HG03175 (cell line): Measurements from ENCODE around the gene TMEM41B.
A peak's percentile ranks its signal among the peaks of the same experiment; 100 is the strongest.
"Not testable (repeated sequence)": the region's sequence is repeated elsewhere in the genome, so short reads cannot be mapped to it uniquely, and the experiment has no call there.

Experiments used
- ATAC-seq: cut with Tn5 transposase; IDR thresholded peaks from one replicate; pipeline ENCODE4 v1.9.1; 2021; ENCODE audit warnings: mild to moderate bottlenecking, moderate library complexity; ENCODE audit not compliant: unreplicated experiment

The TMEM41B gene

DNA sequence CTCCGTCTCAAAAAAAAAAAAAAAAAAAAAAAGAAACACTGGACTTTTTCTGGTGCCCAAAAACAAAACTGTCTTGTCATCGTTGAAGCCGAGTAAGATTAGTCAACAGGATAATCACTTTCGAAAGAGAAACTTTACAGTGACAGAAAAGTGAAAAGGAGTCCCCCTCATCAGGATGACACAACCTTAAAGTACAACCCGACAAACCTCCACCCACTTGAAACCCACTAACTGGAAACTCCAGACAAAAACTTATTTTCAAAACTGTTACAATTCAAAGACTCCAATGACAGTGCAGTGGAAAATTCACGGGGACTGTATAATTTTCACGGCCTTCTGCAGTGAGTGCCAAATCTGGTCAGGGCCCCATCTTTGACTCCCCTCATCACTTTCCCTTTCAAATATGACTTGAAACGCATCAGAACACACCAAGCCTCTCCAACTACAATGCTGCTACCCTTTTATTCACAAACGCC lies 50.5 kb downstream of the TMEM41B start:
- peak; percentile 75 for ATAC-seq

DNA sequence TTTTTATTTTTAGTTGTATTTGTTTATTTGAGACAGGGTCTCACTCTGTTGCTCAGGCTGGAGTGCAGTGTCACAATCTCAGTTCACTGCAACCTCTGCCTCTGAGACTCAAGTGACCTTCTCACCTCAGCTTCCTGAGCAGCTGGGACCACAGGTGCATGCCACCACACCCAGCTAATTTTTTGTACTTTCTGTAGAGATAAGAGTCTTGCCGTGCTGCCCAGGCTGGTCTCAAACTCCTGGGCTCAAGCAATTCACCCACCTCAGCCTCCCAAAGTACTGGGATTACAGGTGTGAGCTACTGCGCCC lies 53.6 kb downstream of the TMEM41B start:
- ATAC-seq, result not testable (repeated sequence)

DNA sequence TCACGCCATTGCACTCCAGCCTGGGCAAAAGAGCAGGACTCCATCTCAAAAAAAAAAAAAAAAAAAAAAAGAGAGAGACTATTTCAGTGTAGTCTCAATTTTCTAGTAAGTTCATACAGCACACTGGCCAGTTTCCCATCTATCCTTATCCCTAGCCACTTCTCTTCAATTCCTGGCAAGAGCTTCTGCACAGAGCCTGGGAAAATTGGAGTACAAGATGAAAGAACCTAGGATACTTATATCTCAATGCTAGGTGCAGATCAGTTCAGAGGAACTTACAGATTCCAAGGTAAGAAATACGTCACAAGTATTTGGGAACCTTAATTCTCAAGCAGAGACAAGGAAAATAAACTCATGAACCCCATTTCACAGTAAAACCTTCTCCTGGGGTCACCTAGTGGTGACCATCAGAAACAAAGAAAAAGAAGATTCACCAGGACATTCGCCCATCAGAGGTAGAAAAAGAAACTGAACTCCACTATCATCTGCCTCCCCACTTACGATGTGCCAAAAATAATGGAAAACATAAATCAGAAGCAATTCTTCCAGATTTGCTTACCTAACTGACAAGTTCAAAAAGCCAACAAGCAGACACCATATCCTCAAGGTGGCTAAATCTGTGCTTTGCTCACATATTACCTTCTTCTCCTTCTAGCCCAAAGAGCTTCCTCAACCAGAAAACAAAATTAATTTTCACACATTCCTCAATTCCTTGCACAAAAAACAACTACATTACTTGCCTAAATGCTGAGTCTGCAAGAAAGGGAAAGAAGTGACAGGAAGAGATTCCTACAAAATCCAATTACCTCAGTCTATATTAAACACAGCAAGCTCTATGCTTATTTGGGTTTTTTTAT lies 54.2 kb downstream of the TMEM41B start:
- no peak for ATAC-seq

DNA sequence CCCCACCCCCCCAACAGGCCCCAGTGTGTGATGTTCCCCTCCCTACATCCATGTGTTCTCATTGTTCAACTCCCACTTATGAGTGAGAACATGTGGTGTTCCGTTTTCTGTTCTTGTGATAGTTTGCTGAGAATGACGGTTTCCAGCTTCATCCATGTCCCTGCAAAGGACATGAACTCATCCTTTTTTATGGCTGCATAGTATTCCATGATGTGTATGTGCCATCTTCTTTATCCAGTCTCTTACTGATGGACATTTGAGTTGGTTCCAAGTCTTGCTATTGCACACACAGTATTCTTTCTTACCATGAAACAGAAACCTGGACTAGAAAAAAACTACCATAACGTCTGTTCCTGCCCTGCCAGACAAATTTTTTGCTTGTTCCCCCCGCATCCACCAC lies 56.1 kb downstream of the TMEM41B start:
- ATAC-seq, result not testable (repeated sequence)

DNA sequence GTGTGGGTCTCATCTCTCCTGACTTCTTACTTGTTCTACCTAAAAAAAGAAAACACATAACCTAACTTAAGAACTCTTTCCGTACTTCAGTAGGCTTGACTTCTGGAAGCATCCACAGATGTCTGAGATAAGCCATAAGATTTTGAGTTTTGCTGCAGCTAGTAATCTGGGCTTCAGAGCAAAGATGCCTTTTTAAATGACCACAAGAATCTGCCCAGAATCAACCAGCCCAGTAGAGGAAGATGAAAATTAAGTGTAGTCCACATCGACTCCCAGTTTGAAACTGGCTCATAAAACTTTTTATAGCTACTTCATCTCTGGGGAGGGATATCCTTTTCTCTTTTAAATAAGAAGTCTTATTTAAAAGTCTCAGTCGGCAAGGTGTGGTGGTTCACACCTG lies 60.0 kb downstream of the TMEM41B start:
- no peak for ATAC-seq

DNA sequence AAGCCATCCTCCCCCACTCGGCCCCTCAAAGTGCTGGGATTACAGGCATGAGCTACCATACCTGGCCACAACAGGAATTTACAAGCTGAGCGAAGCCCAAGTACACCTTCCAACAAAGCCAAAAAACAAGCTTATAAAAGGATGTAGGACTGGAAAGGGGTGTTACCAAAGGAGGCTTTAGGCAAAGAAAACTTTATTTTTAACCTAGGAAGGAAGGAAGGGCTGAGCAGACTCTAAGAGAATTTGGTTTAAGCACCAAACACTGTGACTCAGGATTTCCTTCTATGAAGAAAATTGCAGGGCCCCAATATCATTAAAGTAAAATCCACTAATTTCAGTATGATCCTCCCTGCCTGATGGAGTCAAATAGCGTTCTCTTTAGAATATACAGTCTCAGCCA lies 61.3 kb downstream of the TMEM41B start:
- ATAC-seq, result no peak

DNA sequence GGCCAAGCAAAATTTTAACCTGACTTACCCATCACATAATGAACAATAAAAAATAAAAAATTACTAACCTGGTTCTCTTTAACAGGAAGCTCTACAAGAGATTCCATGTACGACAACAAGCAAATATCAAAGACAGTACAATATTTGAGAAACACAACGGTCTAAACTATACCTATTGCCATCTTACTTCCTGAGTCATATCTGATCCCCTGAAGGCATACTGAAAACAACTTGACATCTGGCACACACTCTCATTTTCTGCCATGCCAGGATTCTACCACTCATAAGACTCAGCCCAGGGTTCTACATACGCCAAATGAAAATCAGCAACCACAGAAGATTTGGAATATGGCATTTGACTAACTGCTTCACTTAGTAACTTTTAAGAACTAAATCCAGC lies 63.1 kb downstream of the TMEM41B start:
- no peak for ATAC-seq

DNA sequence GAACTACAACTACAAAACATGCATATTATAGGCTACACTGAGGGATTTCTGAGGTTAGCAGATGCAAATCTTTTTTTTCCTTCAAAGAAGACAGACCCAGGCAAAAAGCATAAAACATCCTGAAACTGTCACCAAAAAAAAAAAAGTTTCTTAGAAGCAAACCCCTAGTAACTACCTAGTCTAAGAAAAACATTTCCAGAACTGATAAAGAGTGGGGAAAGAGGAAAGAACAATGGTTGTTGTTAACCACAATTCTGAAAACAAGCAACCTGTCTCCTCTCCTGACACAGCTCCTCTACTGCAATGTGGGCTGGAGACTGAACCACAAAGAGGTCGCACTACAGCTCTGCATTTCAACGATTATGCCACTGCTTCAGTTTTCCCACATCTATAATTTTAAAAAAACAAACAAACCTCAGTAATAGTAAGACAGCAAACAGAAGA lies 64.2 kb downstream of the TMEM41B start:
- ATAC-seq, result peak; percentile 68

DNA sequence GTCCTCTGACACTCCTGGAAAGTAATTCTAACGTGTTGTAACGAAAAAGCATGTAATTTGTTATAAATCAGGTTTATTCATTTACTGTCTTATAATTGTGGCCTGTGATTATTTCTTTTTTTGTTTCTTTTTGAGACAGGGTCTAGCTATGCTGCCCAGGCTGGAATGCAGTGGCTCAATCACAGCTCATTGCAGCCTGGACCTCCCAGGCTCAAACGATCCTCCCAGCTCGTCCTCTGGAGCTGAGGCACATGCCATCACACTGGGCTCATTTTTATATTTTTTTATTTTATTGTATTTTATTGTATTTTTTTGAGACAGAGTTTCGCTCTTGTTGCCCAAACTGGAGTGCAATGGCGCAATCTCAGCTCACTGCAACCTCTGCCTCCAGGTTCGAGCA lies 65.1 kb downstream of the TMEM41B start:
- ATAC-seq, result no peak

DNA sequence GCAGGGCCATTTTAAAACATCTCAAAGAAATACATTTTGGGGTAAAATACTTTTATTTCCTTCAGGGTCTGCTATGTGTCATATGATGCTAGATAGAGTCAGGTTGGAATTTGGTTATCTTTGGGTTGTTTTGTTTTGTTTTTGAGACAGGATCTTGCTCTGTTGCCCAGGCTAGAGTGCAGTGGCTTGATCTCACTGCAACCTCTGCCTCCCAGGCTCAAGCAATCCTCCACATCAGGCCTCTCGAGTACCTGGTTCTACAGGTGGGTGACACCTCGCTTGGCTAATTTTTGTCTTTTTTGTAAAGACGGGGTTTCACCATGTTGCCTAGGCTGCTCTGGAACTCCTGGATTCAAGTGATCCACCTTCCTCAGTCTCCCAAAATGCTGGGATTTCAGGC lies 66.5 kb downstream of the TMEM41B start:
- no peak for ATAC-seq

DNA sequence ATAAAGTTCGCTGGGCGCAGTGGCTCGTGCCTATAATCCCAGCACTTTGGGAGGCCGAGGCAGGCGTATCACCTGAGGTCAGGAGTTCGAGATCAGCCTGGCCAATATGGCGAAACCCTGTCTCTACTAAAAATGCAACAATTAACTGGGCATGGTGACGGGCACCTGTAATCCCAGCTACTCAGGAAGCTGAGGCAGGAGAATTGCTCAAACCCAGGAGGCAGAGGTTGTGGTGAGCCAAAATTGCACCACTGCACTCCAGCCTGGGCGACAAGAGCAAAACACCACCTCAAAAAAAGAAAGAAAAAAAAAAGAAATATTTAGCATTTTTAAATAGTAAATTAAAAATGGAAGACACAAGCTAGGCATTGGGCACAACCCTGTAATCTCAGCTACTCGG lies 78.2 kb downstream of the TMEM41B start:
- not testable (repeated sequence) for ATAC-seq

DNA sequence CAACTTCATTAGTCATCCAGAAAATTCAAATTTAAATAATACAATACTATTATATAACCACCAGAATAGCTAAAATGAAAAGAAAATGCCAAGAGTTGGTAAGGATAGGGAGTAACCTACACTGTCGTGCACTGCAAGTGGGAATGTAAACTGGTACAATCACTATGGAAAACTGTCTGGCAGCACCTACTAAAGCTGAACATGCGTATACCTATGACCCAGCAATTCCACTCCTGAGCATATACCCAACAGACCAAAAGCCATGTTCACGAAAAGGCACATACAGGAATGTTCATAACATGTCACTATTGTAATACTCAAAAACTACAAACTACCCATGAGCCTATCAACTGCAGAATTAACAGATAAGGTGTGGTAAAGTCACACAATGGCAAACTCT lies 81.9 kb downstream of the TMEM41B start:
- ATAC-seq, result no peak

DNA sequence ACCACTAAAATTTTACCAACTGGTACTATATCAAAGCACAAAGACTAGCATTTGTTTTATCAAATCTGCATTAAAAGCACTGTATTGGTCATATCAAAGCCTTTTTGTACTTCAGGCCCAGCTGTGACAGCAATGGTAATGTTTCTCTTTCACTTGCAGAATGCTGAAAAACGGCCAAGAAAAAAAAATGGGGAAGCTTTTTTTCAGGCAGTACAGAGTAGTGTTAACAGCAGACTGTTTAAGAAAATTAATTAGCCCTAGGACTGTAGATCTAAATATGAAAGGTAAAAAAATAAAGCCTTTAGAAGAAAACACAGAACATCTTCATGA lies 82.6 kb downstream of the TMEM41B start:
- peak; percentile 55 for ATAC-seq
